ENCODE results near the gene EDIL3.

GRCh38 chr5:84292788-84293653, 91.7 kb downstream of the EDIL3 start:
- no peak for TF ChIP-seq CTCF (IDR thresholded peaks at IDR 0.05)
- TF ChIP-seq POLR2A (IDR thresholded peaks at IDR 0.05), result no peak
- no peak for TF ChIP-seq POLR2AphosphoS5 (IDR thresholded peaks at IDR 0.05)

Data from prostate gland (tissue), 2 donors.